Stomach (tissue), 19 donors: Measurements from ENCODE around the gene NAV2. TPM values are rescaled to one million over a fixed set of nuclear protein-coding genes. Genes with fewer than 3 reads are reported as not detected.

Source experiments
- DNase-seq, 2 donors: peaks; one replicate each; pipeline versions ENCODE4 v3.0.0 to v3.0.0-alpha.2; 2013 to 2019
- H3K27ac ChIP-seq, 5 donors: fragments of 200-600 bp in 4 of 5; sonication (generic) in 4 of 5; one replicate each; pipeline ENCODE4 v1.5.1; 2013 to 2019; ENCODE audit warnings: mild to moderate bottlenecking in 1 of 5, moderate library complexity in 1 of 5
- H3K27me3 ChIP-seq, 3 donors: fragments of 200-600 bp; sonication (generic); one replicate each; pipeline ENCODE4 v1.5.1; 2017 to 2019; ENCODE audit warnings: mixed run types in 1 of 3
- H3K36me3 ChIP-seq, 4 donors: fragments of 200-600 bp; sonication (generic); 1 replicate in 3 of 4; 2 replicates in 1 of 4; pipeline ENCODE4 v1.5.1; 2016 to 2019
- H3K4me1 ChIP-seq, 4 donors: fragments of 200-600 bp; sonication (generic); one replicate each; pipeline ENCODE4 v1.5.1; 2016 to 2019
- H3K4me3 ChIP-seq, 4 donors: fragments of 200-600 bp; sonication (generic) in 3 of 4; one replicate each; pipeline ENCODE4 v1.5.1; 2016 to 2019; ENCODE audit warnings: mild to moderate bottlenecking in 1 of 4
- H3K9me3 ChIP-seq, 4 donors: fragments of 200-600 bp; sonication (generic); one replicate each; pipeline ENCODE4 v1.5.1; 2016 to 2019
- CTCF ChIP-seq, 7 experiments: fragments of 450-650 bp in 4 of 7; fragments of 200-600 bp in 3 of 7; sonication (generic) in 3 of 7; IDR thresholded peaks; one replicate each; pipeline ENCODE4 v1.5.1; 2016 to 2019; ENCODE audit warnings: antibody characterized with exemption in 7 of 7, control low read depth in 2 of 7, mild to moderate bottlenecking in 1 of 7
- EP300 ChIP-seq: sonication (generic); formaldehyde crosslinking; IDR thresholded peaks from one replicate; pipeline ENCODE4 v1.6.1; 2017; ENCODE audit warnings: antibody characterized with exemption
- POLR2A ChIP-seq, 4 donors: fragments of 450-650 bp; IDR thresholded peaks; one replicate each; pipeline ENCODE4 v1.6.1; 2016; ENCODE audit warnings: antibody characterized with exemption in 4 of 4, control low read depth in 2 of 4, mild to moderate bottlenecking in 1 of 4, moderate library complexity in 1 of 4
- POLR2AphosphoS5 ChIP-seq, 3 donors: sonication (generic); formaldehyde crosslinking; IDR thresholded peaks; one replicate each; pipeline ENCODE4 v1.6.1; 2016; ENCODE audit warnings: antibody characterized with exemption in 3 of 3
- WGBS, 5 donors: extraction: QIAGEN DNeasy Blood & Tissue Kit in 3 of 5; methylation state at CpG; one replicate each; pipeline versions ENCODE4 v1.1.5 to v1.1.7; 2013 to 2018; 5-methylcytosine and 5-hydroxymethylcytosine counted together
- intact Hi-C: fragments of 100-400 bp; cut with DNase I; formaldehyde crosslinking; loops from one replicate; pipeline ENCODE4 v1.15.1; 2023; ENCODE audit warnings: low total_unique reads
- long read RNA-seq, 10 donors: transcript quantifications; one replicate each; lab custom pipeline, GENCODE V29; 2026
- polyA plus RNA-seq, 3 donors: library from polyadenylated mRNA; stranded (reverse); fragments of 200-250 nt; gene quantifications; one replicate each; pipeline ENCODE4 v1.2.3, GENCODE V29; 2013
- total RNA-seq, 5 donors: library from RNA; depleted of rRNA; stranded (reverse); fragments of >200 nt; gene quantifications; one replicate each; pipeline versions ENCODE4 v1.1.0 to v1.2.3, GENCODE V29; 2014 to 2016
- donor health status: healthy with polysubstance abuse.
- donor health status: Bipolar disorder and iron deficiency.
- donor health status: healthy.

NAV2 gene
- total RNA-seq, result 10 to 100 TPM in 4 of 5 donors, 1 to 10 TPM in 1; 4.9 to 92.4 (median 19.3) TPM
- 1 to 10 TPM; 1.8 to 3.4 (median 3.1) TPM for polyA plus RNA-seq
- long read RNA-seq, donor 1, result 0 reads
- long read RNA-seq, donor 2, partial matches to known transcripts, result 0 of 1 reads
- long read RNA-seq, donor 2, other reads (novel, unspliced or antisense), result 0 of 1 reads
- long read RNA-seq, donor 3, result 0 reads
- long read RNA-seq, donor 4, result 0 reads
- long read RNA-seq, donor 5, partial matches to known transcripts, result 17 of 18 reads
- long read RNA-seq, donor 5, other reads (novel, unspliced or antisense), result 0 of 18 reads
- long read RNA-seq, donor 6, partial matches to known transcripts, result 9 of 11 reads
- long read RNA-seq, donor 6, other reads (novel, unspliced or antisense), result 0 of 11 reads
- long read RNA-seq, donor 7, partial matches to known transcripts, result 0 of 2 reads
- long read RNA-seq, donor 7, other reads (novel, unspliced or antisense), result 0 of 2 reads
- long read RNA-seq, donor 8, result 0 reads
- long read RNA-seq, donor 9, partial matches to known transcripts, result 0 of 2 reads
- long read RNA-seq, donor 9, other reads (novel, unspliced or antisense), result 0 of 2 reads
- long read RNA-seq, donor 10, result 0 reads

GRCh38 chr11:19712281-19713195 is at the start of gene NAV2:
Gene NAV2 (plus strand): TSS chr11:19712837. CDS start chr11:19713696, 859 bp downstream.
- TF ChIP-seq EP300, result peak; percentile 34
- TF ChIP-seq POLR2AphosphoS5 (IDR thresholded peaks at IDR 0.05), result peak; percentile 64 to 90 (median 74)
- TF ChIP-seq POLR2A (IDR thresholded peaks at IDR 0.05), result peak in 1 of 4 donors; percentile 42
- peak in 1 of 7 experiments; percentile 4 for TF ChIP-seq CTCF (IDR thresholded peaks at IDR 0.05)
- peaks cover 26 to 47% (median 36%) of the 10 kb centered on the region in 4 donors for H3K4me1 ChIP-seq
- no peaks in the 10 kb centered on the region for H3K36me3 ChIP-seq
- peak within 1 kb of the TSS; percentile 61 to 70 (median 64) for H3K4me3 ChIP-seq
- H3K27ac ChIP-seq, result peak within 1 kb of the TSS; percentile 86 to 94 (median 91)
- H3K9me3 ChIP-seq, result no peaks in the 10 kb centered on the region
- peaks cover 3 to 29% (median 26%) of the 10 kb centered on the region in 3 donors for H3K27me3 ChIP-seq
- intact Hi-C loops, result no loop called here
- 0 to 1% (median 0%) methylated on average over 48 to 91 of the region's 91 CpGs for WGBS, 5 donors
- peak; percentile 92 to 98 for DNase-seq

GRCh38 chr11:19663206-19663605 is 49.4 kb upstream of the NAV2 start:
- no peak for TF ChIP-seq POLR2AphosphoS5 (IDR thresholded peaks at IDR 0.05)
- no peak for TF ChIP-seq POLR2A (IDR thresholded peaks at IDR 0.05)
- no peak for TF ChIP-seq CTCF (IDR thresholded peaks at IDR 0.05)
- TF ChIP-seq EP300, result no peak
- intact Hi-C loops, result no loop called here

GRCh38 chr11:19664886-19665548 is 47.6 kb upstream of the NAV2 start:
- H3K4me1 ChIP-seq, result peaks cover 0 to 14% (median 3%) of the 10 kb centered on the region in 4 donors
- H3K36me3 ChIP-seq, result no peaks in the 10 kb centered on the region
- H3K9me3 ChIP-seq, result no peaks in the 10 kb centered on the region
- TF ChIP-seq POLR2A (IDR thresholded peaks at IDR 0.05) (no peak), POLR2AphosphoS5 (IDR thresholded peaks at IDR 0.05) (no peak), EP300 (no peak), CTCF (IDR thresholded peaks at IDR 0.05) (no peak)
- H3K27me3 ChIP-seq, result no peaks in the 10 kb centered on the region
- H3K27ac ChIP-seq, result no peak overlapping the region
- WGBS, 5 donors, result 51 to 67% (median 57%) methylated on average over 4 of the region's 4 CpGs
- DNase-seq, result no peak
- no peak overlapping the region for H3K4me3 ChIP-seq
- intact Hi-C loops, result no loop called here

More at GRCh38 chr11:19663206-19663605, 49.4 kb upstream of the NAV2 start:
- Histone ChIP-seq H3K36me3 (no peaks in the 10 kb centered on the region), H3K4me3 (no peak overlapping the region), H3K4me1 (peaks cover 0 to 16% (median 5%) of the 10 kb centered on the region in 4 donors), H3K27ac (no peak overlapping the region), H3K9me3 (no peaks in the 10 kb centered on the region), H3K27me3 (no peaks in the 10 kb centered on the region)
- no peak for DNase-seq
- WGBS, 5 donors, result 33 to 54% (median 49%) methylated on average over 1 of the region's 1 CpG
